DMS53 treated with DMSO at 0.1 percent for 48 hours (cell line): ENCODE results near the gene FLYWCH2.
"Not testable (repeated sequence)": the region's sequence is repeated elsewhere in the genome, so short reads cannot be mapped to it uniquely, and the experiment has no call there.

Experiments
- DNase-seq: peaks from one replicate; lab custom pipeline; 2025; ENCODE audit not compliant: unreplicated experiment; lab: John Stamatoyannopoulos, UW

FLYWCH2 gene

DNA sequence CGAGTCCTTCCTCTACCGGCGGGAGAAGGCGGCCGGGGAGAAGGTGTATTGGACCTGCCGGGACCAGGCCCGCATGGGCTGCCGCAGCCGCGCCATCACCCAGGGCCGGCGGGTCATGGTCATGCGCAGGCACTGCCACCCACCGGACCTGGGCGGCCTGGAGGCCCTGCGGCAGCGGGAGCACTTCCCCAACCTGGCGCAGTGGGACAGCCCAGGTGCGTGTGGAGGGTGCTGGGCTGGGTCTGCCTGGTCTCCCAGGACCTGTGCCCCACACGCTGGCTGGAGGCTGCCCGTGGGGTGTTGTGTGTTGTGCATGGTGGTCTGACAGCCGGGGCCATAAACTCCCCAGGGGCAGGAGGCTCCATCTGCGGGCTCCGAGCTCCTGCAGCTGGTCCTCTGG, 54.2 kb downstream of the FLYWCH2 start:
- DNase-seq = no peak

DNA sequence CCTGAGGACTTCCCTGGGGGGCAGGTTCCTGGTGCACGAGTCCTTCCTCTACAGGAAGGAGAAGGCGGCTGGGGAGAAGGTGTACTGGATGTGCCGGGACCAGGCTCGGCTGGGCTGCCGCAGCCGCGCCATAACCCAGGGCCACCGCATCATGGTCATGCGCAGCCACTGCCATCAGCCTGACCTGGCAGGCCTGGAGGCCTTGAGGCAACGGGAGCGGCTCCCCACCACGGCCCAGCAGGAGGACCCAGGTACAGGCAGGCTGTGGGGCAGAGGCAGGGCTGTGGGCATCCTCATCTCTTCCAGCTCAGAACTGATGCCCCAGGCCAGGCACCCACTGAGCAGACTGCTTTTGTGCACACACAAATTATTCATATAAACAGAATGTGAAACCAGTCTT, 55.2 kb downstream of the FLYWCH2 start:
- DNase-seq = no peak

DNA sequence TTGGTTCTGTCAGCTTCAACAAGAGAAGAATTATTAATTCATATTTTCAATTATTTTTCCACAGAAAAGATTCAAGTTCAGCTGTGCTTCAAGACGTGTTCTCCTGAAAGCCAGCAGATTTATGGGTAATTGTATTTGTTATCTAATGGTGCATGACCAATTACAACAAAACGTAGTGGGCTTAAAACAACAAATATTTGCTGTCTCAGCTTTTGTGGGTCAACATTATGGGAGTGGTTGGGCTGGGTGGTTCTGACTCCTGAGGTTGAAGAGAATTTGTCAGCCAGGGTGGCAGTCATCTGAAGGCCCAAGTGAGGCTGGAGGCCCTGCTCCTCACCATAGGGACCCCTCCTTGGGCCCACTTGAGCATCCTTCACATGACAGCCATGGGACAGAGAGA, 57.0 kb downstream of the FLYWCH2 start:
- DNase-seq = no peak

DNA sequence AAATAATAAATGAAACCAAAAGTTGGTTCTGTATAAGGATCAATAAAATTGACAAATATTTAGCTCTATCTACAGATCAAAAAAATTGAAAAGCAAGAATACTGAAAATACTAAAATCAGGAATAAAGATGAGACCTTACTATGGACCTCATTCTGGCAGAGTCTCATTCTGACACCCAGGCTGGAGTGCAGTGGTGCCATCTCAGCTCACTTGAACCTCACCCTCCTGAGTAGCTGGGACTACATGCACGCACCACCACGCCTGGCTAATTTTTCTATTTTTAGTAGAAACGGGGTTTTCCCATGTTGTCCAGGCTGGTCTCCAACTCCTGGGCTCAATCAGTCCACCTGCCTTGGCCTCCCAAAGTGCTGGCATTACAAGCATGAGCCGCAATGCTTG, 59.0 kb downstream of the FLYWCH2 start:
- DNase-seq = no peak

DNA sequence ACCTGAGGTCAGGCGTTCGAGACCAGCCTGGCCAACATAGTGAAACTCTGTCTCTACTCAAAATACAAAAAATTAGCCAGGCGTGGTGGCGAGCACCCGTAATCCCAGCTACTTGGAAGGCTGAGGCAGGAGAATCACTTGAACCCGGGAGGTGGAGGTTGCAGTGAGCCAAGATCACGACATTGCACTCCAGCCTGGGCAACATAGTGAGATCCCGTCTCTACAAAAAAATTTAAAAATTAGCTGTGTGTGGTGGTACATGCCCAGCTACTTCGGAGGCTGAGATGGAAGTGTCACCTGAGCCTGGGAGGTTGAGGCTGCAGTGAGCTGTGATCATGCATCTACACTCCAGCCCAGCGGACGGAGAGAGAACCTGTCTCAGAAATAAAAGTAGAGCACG, 60.7 kb downstream of the FLYWCH2 start:
- not testable (repeated sequence) for DNase-seq

DNA sequence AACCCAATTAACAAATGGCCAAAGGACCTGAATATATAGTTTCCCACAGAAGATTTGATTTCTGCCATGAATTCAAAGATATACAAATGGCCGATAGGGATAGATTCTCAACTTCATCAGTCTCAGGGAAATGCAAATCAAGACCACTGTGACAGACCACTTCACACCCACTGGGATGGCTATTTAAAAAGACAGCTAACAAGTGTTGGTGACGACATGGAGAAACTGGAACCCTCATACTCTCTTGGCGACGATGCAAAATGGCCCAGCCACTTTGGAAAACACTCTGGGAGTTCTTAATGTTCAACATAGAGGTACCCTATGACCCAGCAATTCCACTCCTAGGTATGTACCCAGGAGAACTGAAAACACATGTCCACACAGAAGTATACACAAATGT, 63.6 kb downstream of the FLYWCH2 start:
- no peak for DNase-seq
